HG03175 (cell line): ENCODE results near the gene VPS41.

Experiments
- ATAC-seq: cut with Tn5 transposase; IDR thresholded peaks from one replicate; pipeline ENCODE4 v1.9.1; 2021; ENCODE audit warnings: mild to moderate bottlenecking, moderate library complexity; ENCODE audit not compliant: unreplicated experiment

Gene VPS41

GRCh38 chr7:38817526-38817925, 91.5 kb downstream of the VPS41 start:
- no peak for ATAC-seq

- no peak for ATAC-seq
Measured at GRCh38 chr7:38813768-38814167, 95.2 kb downstream of the VPS41 start.

GRCh38 chr7:38806912-38807311, 102.1 kb downstream of the VPS41 start:
- no peak for ATAC-seq

- no peak for ATAC-seq
Measured at GRCh38 chr7:38801786-38802185, 107.2 kb downstream of the VPS41 start.

GRCh38 chr7:38798552-38799267, 110.3 kb downstream of the VPS41 start:
- no peak for ATAC-seq

GRCh38 chr7:38796626-38797501, 112.1 kb downstream of the VPS41 start:
- no peak for ATAC-seq

- no peak for ATAC-seq
Measured at GRCh38 chr7:38795593-38795992, 113.4 kb downstream of the VPS41 start.

GRCh38 chr7:38781991-38782390, 127.0 kb downstream of the VPS41 start:
- no peak for ATAC-seq

- no peak for ATAC-seq
Measured at GRCh38 chr7:38777609-38778008, 131.4 kb downstream of the VPS41 start.

- ATAC-seq, result no peak
Measured at GRCh38 chr7:38775506-38776175, 133.3 kb downstream of the VPS41 start.

- ATAC-seq, result no peak
Measured at GRCh38 chr7:38773430-38773829, 135.6 kb downstream of the VPS41 start.

- ATAC-seq, result no peak
Measured at GRCh38 chr7:38760226-38760625, 148.8 kb downstream of the VPS41 start.

GRCh38 chr7:38759028-38759427, 150.0 kb downstream of the VPS41 start:
- no peak for ATAC-seq

GRCh38 chr7:38757931-38758330, 151.1 kb downstream of the VPS41 start:
- ATAC-seq, result no peak

- no peak for ATAC-seq
Measured at GRCh38 chr7:38756521-38756920, 152.5 kb downstream of the VPS41 start.

- ATAC-seq, result no peak
Measured at GRCh38 chr7:38753347-38753746, 155.6 kb downstream of the VPS41 start.

GRCh38 chr7:38751416-38751815, 157.6 kb downstream of the VPS41 start:
- no peak for ATAC-seq

- ATAC-seq, result no peak
Measured at GRCh38 chr7:38748056-38748610, 160.9 kb downstream of the VPS41 start.

- ATAC-seq, result no peak
Measured at GRCh38 chr7:38746438-38746837, 162.6 kb downstream of the VPS41 start.

- no peak for ATAC-seq
Measured at GRCh38 chr7:38744746-38745145, 164.2 kb downstream of the VPS41 start.

GRCh38 chr7:38743899-38744298, 165.1 kb downstream of the VPS41 start:
- ATAC-seq, result no peak
